ENCODE measurements around the gene ACOT6.

GRCh38 chr14:73662487-73662943 is 50.2 kb downstream of the ACOT6 start:
- no peak for TF ChIP-seq POLR2A (IDR thresholded peaks at IDR 0.05)
- TF ChIP-seq CTCF (IDR thresholded peaks at IDR 0.05): peak in 1 of 6 experiments; percentile 5
- no peak for TF ChIP-seq EP300 (IDR thresholded peaks at IDR 0.05)
- no peak for TF ChIP-seq POLR2AphosphoS5 (IDR thresholded peaks at IDR 0.05)

Data from upper lobe of left lung (tissue), 4 donors.